Measurements from ENCODE around the gene VPS52.
A peak's percentile ranks its signal among the peaks of the same experiment; 100 is the strongest.

Gene VPS52

GRCh38 chr6:33295621-33296369 lies 24.1 kb upstream of the VPS52 start:
- peaks cover 75% of the 10 kb centered on the region for H3K36me3 ChIP-seq
- TF ChIP-seq, protein P1, sequence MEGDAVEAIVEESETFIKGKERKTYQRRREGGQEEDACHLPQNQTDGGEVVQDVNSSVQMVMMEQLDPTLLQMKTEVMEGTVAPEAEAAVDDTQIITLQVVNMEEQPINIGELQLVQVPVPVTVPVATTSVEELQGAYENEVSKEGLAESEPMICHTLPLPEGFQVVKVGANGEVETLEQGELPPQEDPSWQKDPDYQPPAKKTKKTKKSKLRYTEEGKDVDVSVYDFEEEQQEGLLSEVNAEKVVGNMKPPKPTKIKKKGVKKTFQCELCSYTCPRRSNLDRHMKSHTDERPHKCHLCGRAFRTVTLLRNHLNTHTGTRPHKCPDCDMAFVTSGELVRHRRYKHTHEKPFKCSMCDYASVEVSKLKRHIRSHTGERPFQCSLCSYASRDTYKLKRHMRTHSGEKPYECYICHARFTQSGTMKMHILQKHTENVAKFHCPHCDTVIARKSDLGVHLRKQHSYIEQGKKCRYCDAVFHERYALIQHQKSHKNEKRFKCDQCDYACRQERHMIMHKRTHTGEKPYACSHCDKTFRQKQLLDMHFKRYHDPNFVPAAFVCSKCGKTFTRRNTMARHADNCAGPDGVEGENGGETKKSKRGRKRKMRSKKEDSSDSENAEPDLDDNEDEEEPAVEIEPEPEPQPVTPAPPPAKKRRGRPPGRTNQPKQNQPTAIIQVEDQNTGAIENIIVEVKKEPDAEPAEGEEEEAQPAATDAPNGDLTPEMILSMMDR (IDR thresholded peaks at IDR 0.05), result no peak
- H3K4me1 ChIP-seq (ENCODE audit: control insufficient read depth in 1 of 2, insufficient read depth in 1 of 2, low read depth in 1 of 2, low read length in 1 of 2), result peaks cover 29 to 33% of the 10 kb centered on the region in 2 experiments
- H3K4me3 ChIP-seq (ENCODE audit: low read depth in 1 of 2, low read length in 1 of 2), result no peak overlapping the region
- H3K27me3 ChIP-seq, result no peaks in the 10 kb centered on the region
- H3K9me3 ChIP-seq, result no peaks in the 10 kb centered on the region
- peak overlapping the region; percentile 98 for H3K27ac ChIP-seq

DNA sequence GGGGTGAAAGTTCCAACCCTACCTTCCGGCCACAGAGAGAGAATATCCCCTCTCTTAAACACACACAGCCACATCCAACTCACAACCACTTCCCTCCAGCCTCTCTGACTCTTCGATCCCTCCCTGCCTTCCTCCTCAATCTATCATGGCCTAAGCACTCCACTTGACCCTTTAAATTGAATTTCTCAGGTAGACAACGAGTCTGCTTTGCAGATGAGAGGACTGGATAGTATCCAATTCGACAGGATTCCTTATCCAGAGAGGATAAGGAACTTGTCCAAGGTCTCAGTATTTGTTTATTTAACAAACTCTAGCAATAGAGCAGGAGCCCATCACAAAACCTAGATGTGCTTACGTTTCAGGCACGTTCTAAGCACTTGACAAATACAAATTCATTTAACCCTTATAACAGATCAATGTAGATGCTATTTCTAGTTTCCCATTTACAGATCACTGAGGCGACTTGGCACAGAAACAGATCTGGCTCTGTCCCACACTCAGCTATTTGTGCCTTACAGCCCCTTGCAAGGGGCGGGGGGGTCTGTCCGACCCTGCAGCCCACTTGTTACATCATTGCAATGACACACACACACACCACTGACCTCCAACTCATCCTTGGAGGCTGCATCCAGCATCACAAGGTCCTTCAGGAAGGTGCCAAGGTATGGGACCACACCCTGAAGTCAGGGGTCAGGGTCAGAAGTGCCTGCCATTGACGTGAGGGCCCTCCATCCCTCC lies 22.6 kb upstream of the VPS52 start:
- no peaks in the 10 kb centered on the region for H3K9me3 ChIP-seq
- TF ChIP-seq, protein P1 (IDR thresholded peaks at IDR 0.05), result no peak
- H3K27me3 ChIP-seq, result no peaks in the 10 kb centered on the region
- no peak overlapping the region for H3K27ac ChIP-seq
- peaks cover 30 to 33% of the 10 kb centered on the region in 2 experiments for H3K4me1 ChIP-seq (ENCODE audit: control insufficient read depth in 1 of 2, insufficient read depth in 1 of 2, low read depth in 1 of 2, low read length in 1 of 2)
- H3K36me3 ChIP-seq, result peaks cover 65% of the 10 kb centered on the region
- no peak overlapping the region for H3K4me3 ChIP-seq (ENCODE audit: low read depth in 1 of 2, low read length in 1 of 2)

DNA sequence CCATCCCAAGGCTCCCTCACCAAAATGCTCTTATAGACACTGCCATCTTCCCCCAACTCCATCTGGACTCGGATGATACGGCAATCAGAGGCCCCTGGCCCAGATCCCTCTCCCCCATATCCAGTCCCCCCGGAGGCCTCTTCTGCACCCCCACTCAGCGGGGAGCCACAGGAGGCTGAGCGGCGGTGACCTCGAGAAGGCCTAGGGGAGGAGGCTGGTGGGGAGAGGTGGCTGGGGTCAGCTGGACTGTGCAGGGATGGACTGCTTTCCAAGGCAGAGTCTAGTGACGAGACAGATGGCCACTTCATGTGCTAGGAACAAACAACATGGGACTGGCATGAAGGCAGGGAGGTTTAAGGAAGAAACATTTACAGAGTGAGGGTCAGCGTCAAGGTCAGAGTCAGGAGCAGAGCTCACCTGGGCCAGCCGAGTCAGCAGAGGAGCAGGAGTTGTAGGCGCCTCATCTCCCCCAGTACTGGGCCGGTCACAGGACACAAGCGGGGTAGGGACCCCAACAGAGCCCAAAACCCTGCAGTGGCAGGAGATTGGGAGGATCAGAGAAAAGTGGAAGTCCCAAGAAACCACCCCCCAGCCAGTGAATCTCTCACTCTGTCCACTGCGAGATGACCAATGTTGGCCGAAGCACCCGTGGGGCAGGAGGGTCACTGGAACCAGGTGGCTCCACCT lies 21.5 kb upstream of the VPS52 start:
- peak overlapping the region; percentile 50 for H3K27ac ChIP-seq
- peaks cover 36 to 39% of the 10 kb centered on the region in 2 experiments for H3K4me1 ChIP-seq (ENCODE audit: control insufficient read depth in 1 of 2, insufficient read depth in 1 of 2, low read depth in 1 of 2, low read length in 1 of 2)
- H3K36me3 ChIP-seq, result peaks cover 65% of the 10 kb centered on the region
- no peaks in the 10 kb centered on the region for H3K27me3 ChIP-seq
- no peaks in the 10 kb centered on the region for H3K9me3 ChIP-seq
- no peak overlapping the region for H3K4me3 ChIP-seq (ENCODE audit: low read depth in 1 of 2, low read length in 1 of 2)
- TF ChIP-seq, protein P1 (IDR thresholded peaks at IDR 0.05), result no peak

- H3K27me3 ChIP-seq, result no peaks in the 10 kb centered on the region
- H3K9me3 ChIP-seq, result no peaks in the 10 kb centered on the region
- TF ChIP-seq, protein P1 (IDR thresholded peaks at IDR 0.05), result no peak
- H3K4me1 ChIP-seq (ENCODE audit: control insufficient read depth in 1 of 2, insufficient read depth in 1 of 2, low read depth in 1 of 2, low read length in 1 of 2), result peaks cover 23 to 27% of the 10 kb centered on the region in 2 experiments
- peak overlapping the region; percentile 78 for H3K27ac ChIP-seq
- H3K36me3 ChIP-seq, result peaks cover 46% of the 10 kb centered on the region
- peak overlapping the region in 1 of 2 experiments; percentile 98 for H3K4me3 ChIP-seq (ENCODE audit: low read depth in 1 of 2, low read length in 1 of 2)
These were observed 18.8 kb upstream of the VPS52 start for GRCh38 chr6:33290459-33290858.

DNA sequence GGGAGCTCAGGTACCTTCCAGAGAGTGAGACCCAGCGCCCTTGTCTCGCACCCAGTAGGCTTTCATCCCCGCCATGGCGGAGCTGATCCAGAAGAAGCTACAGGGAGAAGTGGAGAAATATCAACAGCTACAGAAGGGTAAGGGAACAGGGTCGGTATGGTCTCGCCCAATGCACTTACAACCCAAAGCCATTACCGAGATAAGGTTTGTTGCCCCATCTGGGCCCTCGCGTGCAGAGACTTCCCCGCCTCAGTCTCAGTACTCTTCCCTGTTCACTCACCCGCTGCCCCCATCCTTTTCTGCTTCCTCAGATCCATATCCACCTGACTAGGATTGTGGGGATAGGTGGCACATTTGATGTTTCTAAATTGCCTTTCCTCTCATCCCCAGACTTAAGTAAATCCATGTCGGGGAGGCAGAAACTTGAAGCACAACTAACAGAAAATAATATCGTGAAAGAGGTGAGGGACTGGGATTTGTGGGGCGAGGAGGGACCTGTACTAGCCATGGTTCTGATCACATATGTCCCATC lies 18.2 kb upstream of the VPS52 start:
- Histone ChIP-seq H3K4me1 (ENCODE audit: control insufficient read depth in 1 of 2, insufficient read depth in 1 of 2, low read depth in 1 of 2, low read length in 1 of 2) (peaks cover 23 to 27% of the 10 kb centered on the region in 2 experiments), H3K4me3 (ENCODE audit: low read depth in 1 of 2, low read length in 1 of 2) (peak overlapping the region; percentile 98 to 99), H3K27ac (peak overlapping the region; percentile 78), H3K36me3 (peaks cover 40% of the 10 kb centered on the region), H3K27me3 (no peaks in the 10 kb centered on the region), H3K9me3 (no peaks in the 10 kb centered on the region)
- TF ChIP-seq, protein P1 (IDR thresholded peaks at IDR 0.05), result no peak

All from neutrophil (primary cell).